HEK293 (cell line): ENCODE measurements around the gene NUDT3.
A peak's percentile ranks its signal among the peaks of the same experiment; 100 is the strongest.

ENCODE experiments used
- CTCF ChIA-PET: fragments of 350-600 bp; formaldehyde crosslinking; extraction: SDS; loops from one replicate; lab custom pipeline; 2021; ENCODE audit warnings: antibody characterized with exemption; lab: Yijun Ruan, JAX
- POLR2A ChIA-PET: fragments of 300-600 bp; formaldehyde crosslinking; extraction: SDS; loops from one replicate; lab custom pipeline; 2020; ENCODE audit warnings: antibody characterized with exemption, inconsistent platforms; lab: Yijun Ruan, JAX
- H3K27ac ChIP-seq: fragments of 200-500 bp; sonication (Bioruptor generic); 2 replicates; pipeline ENCODE4 v1.5.1; 2014; ENCODE audit warnings: low read depth, low read length, control low read depth, inconsistent platforms; ENCODE audit errors: extremely low read depth
- H3K36me3 ChIP-seq, 2 experiments: fragments of 200-500 bp in 1 of 2; sonication (Bioruptor generic) in 1 of 2; 1 replicate in 1 of 2; 2 replicates in 1 of 2; pipeline ENCODE4 v1.5.1; 2014 to 2017; ENCODE audit warnings: inconsistent platforms in 2 of 2, low read length in 2 of 2; ENCODE audit not compliant: control insufficient read depth in 2 of 2, insufficient read depth in 1 of 2
- H3K4me1 ChIP-seq: fragments of 200-500 bp; sonication (Bioruptor generic); 2 replicates; pipeline ENCODE4 v1.5.1; 2014; ENCODE audit warnings: mild to moderate bottlenecking, low read length, inconsistent platforms; ENCODE audit not compliant: control insufficient read depth, insufficient read depth
- H3K4me3 ChIP-seq: 2 replicates; pipeline ENCODE4 v1.5.1; 2011; ENCODE audit warnings: low read depth, mild to moderate bottlenecking, control low read depth, low read length, moderate library complexity
- H3K9me3 ChIP-seq: fragments of 200-500 bp; sonication (Bioruptor generic); 2 replicates; pipeline ENCODE4 v1.5.1; 2014; ENCODE audit warnings: low read depth, low read length, inconsistent platforms; ENCODE audit not compliant: control insufficient read depth, insufficient read depth
- GFI1B ChIP-seq: fragments of 450-650 bp; formaldehyde crosslinking; IDR thresholded peaks from 2 replicates; pipeline ENCODE4 v1.5.1; 2016; ENCODE audit warnings: missing biosample characterization, missing genetic modification characterization
- IKZF3 ChIP-seq: fragments of 450-650 bp; IDR thresholded peaks from 2 replicates; pipeline ENCODE4 v1.5.0; 2018; ENCODE audit warnings: missing biosample characterization, mild to moderate bottlenecking, missing genetic modification characterization, moderate library complexity
- PATZ1 ChIP-seq: fragments of 450-650 bp; formaldehyde crosslinking; IDR thresholded peaks from 2 replicates; pipeline ENCODE4 v1.5.1; 2016; ENCODE audit warnings: missing biosample characterization, missing genetic modification characterization
- SP7 ChIP-seq: fragments of 450-650 bp; formaldehyde crosslinking; IDR thresholded peaks from 2 replicates; pipeline ENCODE4 v1.5.1; 2016; ENCODE audit warnings: missing biosample characterization, missing genetic modification characterization
- ZBTB21 ChIP-seq: fragments of 450-650 bp; formaldehyde crosslinking; IDR thresholded peaks from 2 replicates; pipeline ENCODE4 v1.5.1; 2017; ENCODE audit warnings: missing biosample characterization, missing genetic modification characterization
- ZFP69B ChIP-seq: fragments of 450-650 bp; formaldehyde crosslinking; IDR thresholded peaks from 2 replicates; pipeline ENCODE4 v1.5.1; 2016; ENCODE audit warnings: missing biosample characterization, missing genetic modification characterization
- ZNF221 ChIP-seq: fragments of 450-650 bp; formaldehyde crosslinking; IDR thresholded peaks from 2 replicates; pipeline ENCODE4 v1.5.1; 2017; ENCODE audit warnings: missing biosample characterization, missing genetic modification characterization, borderline replicate concordance
- ZNF530 ChIP-seq: fragments of 450-650 bp; formaldehyde crosslinking; IDR thresholded peaks from 2 replicates; pipeline ENCODE4 v1.5.1; 2016; ENCODE audit warnings: low read depth, missing biosample characterization, missing genetic modification characterization
- ZNF629 ChIP-seq: fragments of 450-650 bp; formaldehyde crosslinking; IDR thresholded peaks from 2 replicates; pipeline ENCODE4 v1.5.1; 2017; ENCODE audit warnings: missing biosample characterization, missing genetic modification characterization
- ZNF645 ChIP-seq: fragments of 450-650 bp; formaldehyde crosslinking; IDR thresholded peaks from 2 replicates; pipeline ENCODE4; 2016; ENCODE audit warnings: missing biosample characterization, missing genetic modification characterization
- TF ChIP-seq, protein P1 (sequence below): fragments of 450-650 bp; IDR thresholded peaks from 2 replicates; pipeline ENCODE4 v1.5.1; 2018; ENCODE audit warnings: missing biosample characterization, missing genetic modification characterization
- TF ChIP-seq, protein P2 (sequence below): fragments of 450-650 bp; formaldehyde crosslinking; IDR thresholded peaks from 2 replicates; pipeline ENCODE4 v1.5.1; 2017; ENCODE audit warnings: missing biosample characterization, mild to moderate bottlenecking, missing genetic modification characterization, moderate library complexity
- TF ChIP-seq, protein P3 (sequence below): fragments of 450-650 bp; formaldehyde crosslinking; IDR thresholded peaks from 2 replicates; pipeline ENCODE4 v1.5.1; 2016; ENCODE audit warnings: missing biosample characterization, missing genetic modification characterization
- TF ChIP-seq, protein P4 (sequence below): fragments of 450-650 bp; formaldehyde crosslinking; IDR thresholded peaks from 2 replicates; pipeline ENCODE4 v1.5.1; 2016; ENCODE audit warnings: missing biosample characterization, missing genetic modification characterization

NUDT3 gene

DNA sequence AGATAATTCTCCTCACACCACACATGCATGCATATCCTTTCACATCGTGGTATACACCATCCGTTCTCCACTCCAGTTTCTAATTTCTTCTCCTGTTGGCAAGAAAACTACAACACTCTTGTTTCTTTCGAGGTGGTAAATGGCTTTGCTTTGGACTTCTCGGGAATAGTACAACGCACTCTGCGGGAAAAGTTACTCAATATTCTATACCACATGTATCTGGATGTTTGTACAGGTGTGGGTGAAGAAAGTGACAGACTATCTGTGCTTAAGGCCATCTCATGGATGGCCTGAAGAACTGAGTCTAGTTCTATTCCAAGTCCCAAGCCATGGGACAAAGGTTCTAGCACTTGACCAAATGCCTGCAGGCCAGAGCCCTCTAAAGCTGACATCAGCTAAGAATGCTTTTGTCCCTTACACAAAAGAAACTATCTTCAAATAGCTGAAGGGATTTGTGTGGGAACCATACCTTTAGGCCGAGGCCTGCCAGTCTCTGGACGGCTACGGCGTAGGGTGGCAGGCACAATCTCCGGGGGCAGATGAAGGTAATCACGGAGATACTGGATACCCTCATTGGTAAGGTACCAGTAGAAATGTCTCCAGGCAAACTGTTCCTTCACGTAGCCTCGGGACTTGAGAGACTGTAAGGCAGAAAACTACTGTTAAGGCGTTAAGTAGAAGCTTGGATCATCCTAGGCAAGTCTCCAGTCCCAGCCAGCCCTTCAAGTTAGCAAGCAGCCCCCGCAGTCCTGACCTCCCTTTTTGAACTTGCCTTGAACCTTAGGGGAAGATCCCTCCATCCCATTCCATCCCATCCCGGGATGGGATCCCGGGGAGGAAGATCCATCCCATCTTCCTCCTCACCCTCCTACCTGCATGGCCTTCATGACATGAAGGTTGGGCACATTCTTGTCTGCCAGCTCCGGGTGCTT lies 32.0 kb upstream of the NUDT3 start:
- H3K36me3 ChIP-seq, result peaks cover 46 to 62% of the 10 kb centered on the region in 2 experiments
- H3K4me1 ChIP-seq, result peaks cover 2% of the 10 kb centered on the region; the same call in 1 of the 2 replicates
- TF ChIP-seq, protein P1, sequence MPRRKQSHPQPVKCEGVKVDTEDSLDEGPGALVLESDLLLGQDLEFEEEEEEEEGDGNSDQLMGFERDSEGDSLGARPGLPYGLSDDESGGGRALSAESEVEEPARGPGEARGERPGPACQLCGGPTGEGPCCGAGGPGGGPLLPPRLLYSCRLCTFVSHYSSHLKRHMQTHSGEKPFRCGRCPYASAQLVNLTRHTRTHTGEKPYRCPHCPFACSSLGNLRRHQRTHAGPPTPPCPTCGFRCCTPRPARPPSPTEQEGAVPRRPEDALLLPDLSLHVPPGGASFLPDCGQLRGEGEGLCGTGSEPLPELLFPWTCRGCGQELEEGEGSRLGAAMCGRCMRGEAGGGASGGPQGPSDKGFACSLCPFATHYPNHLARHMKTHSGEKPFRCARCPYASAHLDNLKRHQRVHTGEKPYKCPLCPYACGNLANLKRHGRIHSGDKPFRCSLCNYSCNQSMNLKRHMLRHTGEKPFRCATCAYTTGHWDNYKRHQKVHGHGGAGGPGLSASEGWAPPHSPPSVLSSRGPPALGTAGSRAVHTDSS (tag by site-specific recombination), result peak; percentile 43; the same call in 1 of the 2 replicates
- TF ChIP-seq ZNF645 (tag by site-specific recombination) (no peak), IKZF3 (tag by site-specific recombination) (peak; percentile 26; the same call in 1 of the 2 replicates), ZFP69B (tag by site-specific recombination) (no peak), ZBTB21 (tag by site-specific recombination) (no peak)
- TF ChIP-seq, protein P2, sequence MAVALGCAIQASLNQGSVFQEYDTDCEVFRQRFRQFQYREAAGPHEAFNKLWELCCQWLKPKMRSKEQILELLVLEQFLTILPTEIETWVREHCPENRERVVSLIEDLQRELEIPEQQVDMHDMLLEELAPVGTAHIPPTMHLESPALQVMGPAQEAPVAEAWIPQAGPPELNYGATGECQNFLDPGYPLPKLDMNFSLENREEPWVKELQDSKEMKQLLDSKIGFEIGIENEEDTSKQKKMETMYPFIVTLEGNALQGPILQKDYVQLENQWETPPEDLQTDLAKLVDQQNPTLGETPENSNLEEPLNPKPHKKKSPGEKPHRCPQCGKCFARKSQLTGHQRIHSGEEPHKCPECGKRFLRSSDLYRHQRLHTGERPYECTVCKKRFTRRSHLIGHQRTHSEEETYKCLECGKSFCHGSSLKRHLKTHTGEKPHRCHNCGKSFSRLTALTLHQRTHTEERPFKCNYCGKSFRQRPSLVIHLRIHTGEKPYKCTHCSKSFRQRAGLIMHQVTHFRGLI (tag by site-specific recombination), result 0 out of 2 replicates have a peak, but pooled peaks have one; percentile 11
- TF ChIP-seq, protein P3, sequence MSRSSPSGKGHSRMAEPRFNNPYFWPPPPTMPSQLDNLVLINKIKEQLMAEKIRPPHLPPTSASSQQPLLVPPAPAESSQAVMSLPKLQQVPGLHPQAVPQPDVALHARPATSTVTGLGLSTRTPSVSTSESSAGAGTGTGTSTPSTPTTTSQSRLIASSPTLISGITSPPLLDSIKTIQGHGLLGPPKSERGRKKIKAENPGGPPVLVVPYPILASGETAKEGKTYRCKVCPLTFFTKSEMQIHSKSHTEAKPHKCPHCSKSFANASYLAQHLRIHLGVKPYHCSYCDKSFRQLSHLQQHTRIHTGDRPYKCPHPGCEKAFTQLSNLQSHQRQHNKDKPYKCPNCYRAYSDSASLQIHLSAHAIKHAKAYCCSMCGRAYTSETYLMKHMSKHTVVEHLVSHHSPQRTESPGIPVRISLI, result peak; percentile 81; the same call in 1 of the 2 replicates
- ChIA-PET CTCF (interaction anchor here (0.6 to 2.7 kb wide), 6 partner anchors 13 to 312 kb away, joined by 3 to 8 read pairs (median 4); partner anchors contain the start of gene SMIM29), POLR2A (interaction anchor here (0.6 to 4.7 kb wide), 7 partner anchors 9 to 440 kb away, joined by 3 to 75 read pairs (median 3); partner anchors contain the start of gene SNRPC)
- peak overlapping the region; percentile 58 for H3K4me3 ChIP-seq
- peak overlapping the region; percentile 97 for H3K27ac ChIP-seq
- no peaks in the 10 kb centered on the region for H3K9me3 ChIP-seq

- H3K27ac ChIP-seq, result no peak overlapping the region
- ChIA-PET POLR2A (interaction anchor here (0.6 to 4.7 kb wide), 5 partner anchors 8 to 193 kb away, joined by 3 to 75 read pairs (median 3); partner anchors contain the start of gene SMIM29), CTCF (interaction anchor here (0.6 to 2.7 kb wide), 5 partner anchors 12 to 186 kb away, joined by 3 to 8 read pairs (median 5); partner anchors contain the start of gene SMIM29)
- H3K9me3 ChIP-seq, result no peaks in the 10 kb centered on the region
- no peak overlapping the region for H3K4me3 ChIP-seq
- 0 out of 2 replicates have a peak, but pooled peaks have one; percentile 15 for TF ChIP-seq SP7 (tag by site-specific recombination)
- 0 out of 2 replicates have a peak, but pooled peaks have one; percentile 15 for TF ChIP-seq GFI1B (tag by site-specific recombination)
- TF ChIP-seq PATZ1, result no peak
- TF ChIP-seq ZNF530 (tag by site-specific recombination), result no peak
- TF ChIP-seq ZNF221 (tag by site-specific recombination), result no peak
- 0 out of 2 replicates have a peak, but pooled peaks have one; percentile 16 for TF ChIP-seq ZNF629 (tag by site-specific recombination)
- TF ChIP-seq, protein P4, sequence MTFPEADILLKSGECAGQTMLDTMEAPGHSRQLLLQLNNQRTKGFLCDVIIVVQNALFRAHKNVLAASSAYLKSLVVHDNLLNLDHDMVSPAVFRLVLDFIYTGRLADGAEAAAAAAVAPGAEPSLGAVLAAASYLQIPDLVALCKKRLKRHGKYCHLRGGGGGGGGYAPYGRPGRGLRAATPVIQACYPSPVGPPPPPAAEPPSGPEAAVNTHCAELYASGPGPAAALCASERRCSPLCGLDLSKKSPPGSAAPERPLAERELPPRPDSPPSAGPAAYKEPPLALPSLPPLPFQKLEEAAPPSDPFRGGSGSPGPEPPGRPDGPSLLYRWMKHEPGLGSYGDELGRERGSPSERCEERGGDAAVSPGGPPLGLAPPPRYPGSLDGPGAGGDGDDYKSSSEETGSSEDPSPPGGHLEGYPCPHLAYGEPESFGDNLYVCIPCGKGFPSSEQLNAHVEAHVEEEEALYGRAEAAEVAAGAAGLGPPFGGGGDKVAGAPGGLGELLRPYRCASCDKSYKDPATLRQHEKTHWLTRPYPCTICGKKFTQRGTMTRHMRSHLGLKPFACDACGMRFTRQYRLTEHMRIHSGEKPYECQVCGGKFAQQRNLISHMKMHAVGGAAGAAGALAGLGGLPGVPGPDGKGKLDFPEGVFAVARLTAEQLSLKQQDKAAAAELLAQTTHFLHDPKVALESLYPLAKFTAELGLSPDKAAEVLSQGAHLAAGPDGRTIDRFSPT (tag by site-specific recombination), result 0 out of 2 replicates have a peak, but pooled peaks have one; percentile 31
- H3K4me1 ChIP-seq, result peaks cover 2% of the 10 kb centered on the region; the same call in 1 of the 2 replicates
- H3K36me3 ChIP-seq, result peaks cover 58 to 74% of the 10 kb centered on the region in 2 experiments
These were observed 30.8 kb upstream of the NUDT3 start for GRCh38 chr6:34423254-34423653.
